Osteocyte (in vitro differentiated cells): ENCODE results near the gene CD81. TPM values are rescaled to one million over a fixed set of nuclear protein-coding genes. Genes with fewer than 3 reads are reported as not detected.

ENCODE experiments used
- DNase-seq: peaks from one replicate; pipeline ENCODE4 v3.0.0; 2021; ENCODE audit warnings: mixed read lengths; ENCODE audit not compliant: unreplicated experiment; ENCODE audit errors: extremely low spot score
- H3K27ac Mint-ChIP-seq: one replicate; pipeline ENCODE4 v1.8.0; 2021; ENCODE audit warnings: mild to moderate bottlenecking, mixed read lengths; ENCODE audit not compliant: unreplicated experiment
- H3K27me3 Mint-ChIP-seq: one replicate; pipeline ENCODE4 v1.8.0; 2021; ENCODE audit warnings: mixed read lengths; ENCODE audit not compliant: unreplicated experiment
- H3K36me3 Mint-ChIP-seq: one replicate; pipeline ENCODE4 v1.8.0; 2021; ENCODE audit warnings: mixed read lengths; ENCODE audit not compliant: unreplicated experiment
- H3K4me1 Mint-ChIP-seq: one replicate; pipeline ENCODE4 v1.8.0; 2021; ENCODE audit warnings: mixed read lengths; ENCODE audit not compliant: unreplicated experiment
- H3K4me3 Mint-ChIP-seq: one replicate; pipeline ENCODE4 v1.8.0; 2021; ENCODE audit warnings: mild to moderate bottlenecking, moderate library complexity, mixed read lengths; ENCODE audit not compliant: unreplicated experiment
- H3K9me3 Mint-ChIP-seq: one replicate; pipeline ENCODE4 v1.8.0; 2021; ENCODE audit warnings: mixed read lengths; ENCODE audit not compliant: unreplicated experiment
- CTCF ChIP-seq: fragments of 200-600 bp; sonication (generic); IDR thresholded peaks from 2 replicates; pipeline ENCODE4 v1.5.0; 2021; ENCODE audit warnings: antibody characterized with exemption, mild to moderate bottlenecking, moderate library complexity
- total RNA-seq: library from RNA; stranded (reverse); gene quantifications from 2 replicates; pipeline ENCODE4 v1.2.1, GENCODE V29; 2021

The CD81 gene
- total RNA-seq, 1 donor from 2014 or later, result 652 TPM

GRCh38 chr11:2401436-2401984, 24.4 kb downstream of the CD81 start:
- H3K36me3 Mint-ChIP-seq, result peaks cover 2% of the 10 kb centered on the region
- H3K9me3 Mint-ChIP-seq, result no peaks in the 10 kb centered on the region
- DNase-seq, result no peak
- H3K27me3 Mint-ChIP-seq, result no peaks in the 10 kb centered on the region
- TF ChIP-seq CTCF, result no peak
- peak overlapping the region; percentile 86 for H3K27ac Mint-ChIP-seq
- peak overlapping the region; percentile 87 for H3K4me3 Mint-ChIP-seq
- peaks cover 26% of the 10 kb centered on the region for H3K4me1 Mint-ChIP-seq

DNA sequence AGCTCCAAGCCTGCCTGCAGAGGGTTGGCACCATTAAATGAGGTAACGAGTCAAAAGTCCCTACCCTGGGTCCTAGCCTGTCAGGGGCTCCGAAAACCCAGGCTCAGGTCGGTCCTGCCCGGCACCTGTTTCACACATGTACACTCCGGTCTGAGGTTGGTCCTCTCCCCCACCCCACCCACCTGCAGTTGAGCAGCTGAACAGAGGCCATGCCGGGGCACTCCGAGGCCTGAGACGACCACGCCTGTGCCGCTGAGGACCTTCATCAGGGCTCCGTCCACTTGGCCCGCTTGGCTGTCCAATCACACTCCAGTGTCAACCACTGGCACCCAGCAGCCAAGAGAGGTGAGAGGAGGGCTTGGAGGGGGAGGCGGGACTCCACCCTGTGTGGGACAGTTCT, 25.0 kb downstream of the CD81 start:
- no peaks in the 10 kb centered on the region for H3K9me3 Mint-ChIP-seq
- no peaks in the 10 kb centered on the region for H3K36me3 Mint-ChIP-seq
- peak overlapping the region; percentile 87 for H3K4me3 Mint-ChIP-seq
- H3K4me1 Mint-ChIP-seq, result peaks cover 26% of the 10 kb centered on the region
- no peak for TF ChIP-seq CTCF
- H3K27me3 Mint-ChIP-seq, result no peaks in the 10 kb centered on the region
- no peak for DNase-seq
- no peak overlapping the region for H3K27ac Mint-ChIP-seq

GRCh38 chr11:2402890-2403645, 26.0 kb downstream of the CD81 start:
- no peaks in the 10 kb centered on the region for H3K9me3 Mint-ChIP-seq
- TF ChIP-seq CTCF, result no peak
- peaks cover 21% of the 10 kb centered on the region for H3K4me1 Mint-ChIP-seq
- H3K36me3 Mint-ChIP-seq, result no peaks in the 10 kb centered on the region
- H3K27me3 Mint-ChIP-seq, result no peaks in the 10 kb centered on the region
- no peak overlapping the region for H3K4me3 Mint-ChIP-seq
- DNase-seq, result no peak
- no peak overlapping the region for H3K27ac Mint-ChIP-seq

DNA sequence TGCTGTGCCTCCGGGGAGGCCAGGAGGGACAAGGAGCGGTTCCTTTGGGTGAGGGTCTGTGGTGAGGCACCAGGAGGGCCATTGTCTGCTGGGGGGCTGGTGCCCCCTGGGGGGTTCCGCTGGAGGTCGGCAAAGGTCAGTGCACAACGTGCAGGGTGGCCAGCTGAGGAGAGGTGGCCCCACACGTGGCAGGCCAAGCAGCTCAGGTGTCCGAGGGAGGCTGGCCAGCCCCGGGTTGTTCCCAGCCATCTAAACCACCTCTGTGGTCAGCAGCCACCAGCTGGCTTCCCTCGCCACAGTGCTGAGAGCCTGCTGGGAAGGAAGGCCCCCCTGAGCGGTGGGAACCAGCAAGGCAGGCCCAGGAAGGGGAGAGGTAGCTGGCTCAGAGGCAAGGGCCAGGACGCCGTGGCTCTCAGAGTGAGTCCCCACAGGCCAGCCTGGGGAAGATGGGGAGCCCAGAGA, 27.7 kb downstream of the CD81 start:
- Mint-ChIP-seq H3K4me3 (no peak overlapping the region), H3K27ac (no peak overlapping the region), H3K4me1 (peaks cover 13% of the 10 kb centered on the region), H3K27me3 (no peaks in the 10 kb centered on the region), H3K36me3 (no peaks in the 10 kb centered on the region), H3K9me3 (no peaks in the 10 kb centered on the region)
- DNase-seq, result no peak
- no peak for TF ChIP-seq CTCF

GRCh38 chr11:2406451-2406850, 29.3 kb downstream of the CD81 start:
- Mint-ChIP-seq H3K4me3 (no peak overlapping the region), H3K9me3 (no peaks in the 10 kb centered on the region), H3K4me1 (peaks cover 11% of the 10 kb centered on the region), H3K27me3 (no peaks in the 10 kb centered on the region), H3K36me3 (no peaks in the 10 kb centered on the region), H3K27ac (no peak overlapping the region)
- DNase-seq, result no peak
- TF ChIP-seq CTCF, result no peak
